Stimulated activated CD4-positive, alpha-beta T cell treated with anti-CD3 and anti-CD28 coated beads, Interleukin-1b, Interleukin-23, amount 100 ng/mL, for 1 hour (primary cell): ENCODE results near the gene L3MBTL4.
"Not testable (repeated sequence)": the region's sequence is repeated elsewhere in the genome, so short reads cannot be mapped to it uniquely, and the experiment has no call there.

Source experiments
- DNase-seq, 2 donors: peaks; one replicate each; pipeline ENCODE4 v3.0.0-alpha.2; 2020; ENCODE audit warnings: low read depth in 2 of 2

The L3MBTL4 gene

DNA sequence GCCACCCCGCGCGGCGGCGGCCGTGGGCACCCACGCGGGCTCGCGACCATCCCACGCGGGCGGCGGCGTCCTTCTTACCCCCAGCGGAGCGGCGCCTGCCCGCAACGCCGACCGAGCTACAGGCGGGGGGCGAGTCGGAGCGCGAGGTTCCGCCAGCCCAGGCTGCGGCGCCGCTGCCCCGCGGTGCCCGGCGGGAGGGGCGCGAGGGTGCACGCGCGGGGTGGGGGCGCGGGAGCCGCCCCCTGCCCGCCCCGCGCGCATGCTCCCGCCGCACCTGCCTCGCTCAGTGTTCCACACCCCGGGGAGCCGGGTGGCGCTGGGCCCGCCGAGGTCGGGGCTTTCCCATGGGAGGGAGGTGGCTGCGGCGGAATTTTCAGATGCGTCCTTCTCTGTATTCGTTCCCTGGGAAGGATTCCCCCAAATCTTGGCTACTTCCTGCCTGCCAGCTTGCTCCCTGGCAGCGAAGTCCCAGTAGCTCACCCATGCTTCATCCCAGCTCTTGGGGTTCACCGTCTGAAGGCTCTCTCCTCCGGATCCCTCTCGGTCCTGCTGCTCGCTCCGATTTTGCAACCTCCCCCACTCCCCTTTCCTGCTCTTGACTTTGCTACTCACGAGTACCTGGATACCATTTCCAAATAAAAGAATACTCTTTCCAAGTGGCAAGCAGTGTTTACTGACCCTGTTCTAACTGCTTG is at the start of gene L3MBTL4:
TSS of gene L3MBTL4 (minus strand) at position 189 of the 695 bp plus-strand sequence. CDS start 103,286 bp downstream, outside the sequence.
- no peak for DNase-seq

DNA sequence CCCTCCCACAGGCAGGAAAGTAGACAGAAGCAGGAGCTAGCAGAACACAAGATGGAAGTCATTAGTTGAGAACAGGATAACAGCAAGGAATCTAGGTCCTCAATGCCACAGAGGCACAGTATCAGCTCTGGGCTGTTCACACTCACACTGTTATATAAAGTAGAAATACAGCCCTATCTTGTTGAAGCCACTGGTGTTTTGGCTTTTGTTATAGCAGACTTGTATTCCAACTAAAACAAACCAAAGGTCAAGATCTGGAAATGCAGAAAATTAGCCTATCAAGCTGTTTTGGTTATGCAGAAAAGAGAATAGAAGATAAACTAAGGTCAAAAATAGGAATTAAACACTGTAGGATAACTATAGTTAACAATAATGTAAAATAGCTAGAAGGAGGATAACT is 37.5 kb upstream of the L3MBTL4 start:
- no peak for DNase-seq

DNA sequence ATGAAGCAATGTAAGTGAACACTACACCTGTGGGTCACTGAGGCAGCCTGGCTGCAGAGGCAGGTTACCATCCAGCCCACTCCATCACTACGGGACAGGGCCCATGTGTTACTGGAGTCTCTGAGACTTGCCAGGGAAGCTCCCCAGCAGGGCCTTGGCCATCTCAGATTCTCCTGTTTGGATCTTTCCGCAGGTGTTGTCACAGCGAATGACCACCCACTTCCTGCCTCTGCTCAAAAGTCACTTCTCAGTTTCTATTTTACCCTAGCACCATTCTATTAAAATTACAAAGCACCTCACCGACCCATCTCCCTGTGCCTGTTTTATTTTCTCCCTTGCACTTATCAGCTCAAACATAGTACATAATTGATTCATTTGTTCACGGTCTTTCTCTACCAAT is 34.5 kb upstream of the L3MBTL4 start:
- DNase-seq: no peak

DNA sequence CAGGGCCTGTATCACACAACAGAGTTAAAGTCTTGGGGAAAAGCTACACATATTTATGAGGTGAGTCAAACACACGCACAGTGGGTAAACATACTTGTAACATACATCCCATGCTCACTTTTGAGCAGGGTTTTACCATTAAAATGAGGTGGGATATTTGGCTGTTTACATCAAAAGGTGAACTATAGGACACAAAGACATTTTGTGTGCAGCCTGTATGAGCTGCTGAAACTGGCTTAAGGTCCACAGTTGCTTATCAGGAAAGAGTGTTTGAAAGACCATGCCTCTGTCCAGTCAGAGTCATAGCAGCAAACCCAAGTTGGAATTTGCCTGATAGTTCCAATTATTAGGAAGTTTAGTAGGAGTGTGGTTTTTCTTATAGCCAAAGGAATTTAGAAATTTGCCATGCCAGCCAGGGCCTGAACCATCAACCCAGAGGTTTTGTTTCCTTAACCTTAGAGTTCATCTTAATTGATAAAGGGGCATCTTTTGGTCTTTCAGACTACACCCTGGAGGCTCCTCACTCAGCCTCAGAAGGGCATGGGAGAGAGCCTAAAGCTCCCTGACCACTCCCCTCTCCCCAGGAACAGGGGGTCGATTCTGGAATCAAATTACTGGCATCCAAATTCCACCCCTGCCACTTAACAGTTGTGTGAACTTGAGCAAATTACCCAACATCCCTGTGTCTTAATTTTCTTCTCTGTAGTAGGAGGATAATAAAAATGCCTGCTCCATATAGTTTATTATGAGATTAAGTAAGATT is 29.9 kb upstream of the L3MBTL4 start:
- no peak for DNase-seq

DNA sequence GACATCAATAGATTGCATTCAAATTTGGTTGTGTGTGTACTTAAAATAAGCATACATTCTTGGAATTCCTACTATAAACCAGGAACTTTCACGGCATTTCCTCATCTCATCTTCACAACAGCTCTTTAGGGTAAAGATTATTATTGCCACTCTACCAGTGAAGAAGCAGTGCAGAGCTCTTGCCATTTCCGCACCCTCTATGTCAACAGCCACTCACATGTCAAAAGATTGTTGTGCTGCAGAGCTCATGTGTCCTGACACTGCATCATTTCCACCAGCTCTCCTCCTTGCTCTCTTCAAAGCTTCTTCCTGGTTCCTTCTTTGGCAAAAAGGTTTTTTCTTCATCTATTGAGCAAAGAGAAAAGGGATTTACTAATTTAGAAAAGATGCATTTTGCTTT is 26.5 kb upstream of the L3MBTL4 start:
- DNase-seq: no peak

DNA sequence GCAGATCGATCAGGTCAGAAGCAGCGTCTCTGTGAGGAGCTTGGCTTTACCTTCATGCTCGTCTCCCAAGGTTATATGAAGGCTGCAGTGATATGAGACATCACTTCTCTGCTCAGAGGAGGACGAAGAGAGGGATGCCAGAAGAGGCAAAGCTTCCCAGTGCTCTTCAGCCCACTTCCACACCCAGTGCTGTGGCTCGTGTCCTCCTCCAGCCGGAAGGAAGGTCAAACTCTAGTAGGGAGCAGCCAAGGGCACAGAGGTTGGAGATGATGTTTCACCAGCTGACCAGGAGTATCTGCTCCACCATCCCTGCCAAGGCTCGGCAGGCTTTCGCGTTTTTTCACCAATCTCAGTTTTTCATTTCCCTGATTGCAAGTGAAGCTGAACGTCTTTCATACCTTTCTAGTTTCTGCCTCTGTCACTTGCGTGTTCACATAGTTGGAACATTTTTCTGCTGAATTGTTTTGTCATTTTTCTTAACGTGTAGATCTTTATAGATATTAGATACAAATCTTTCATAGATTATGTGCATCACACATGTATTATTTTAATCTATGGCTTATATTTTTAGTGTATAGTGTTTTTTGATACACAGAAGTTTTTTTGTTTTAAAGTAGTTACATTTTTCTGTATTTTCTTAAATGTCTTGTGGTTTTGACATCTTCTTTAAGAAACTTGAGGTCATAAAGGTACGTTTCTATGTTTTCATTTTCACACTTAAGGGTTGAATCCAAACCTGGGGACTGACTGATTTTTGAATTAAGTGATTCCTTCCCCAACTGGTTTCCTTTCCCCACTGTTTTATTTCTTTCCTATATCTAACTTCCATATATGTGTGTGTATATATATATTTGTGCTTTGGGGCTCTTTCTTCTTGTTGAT is 23.5 kb upstream of the L3MBTL4 start:
- DNase-seq: no peak

DNA sequence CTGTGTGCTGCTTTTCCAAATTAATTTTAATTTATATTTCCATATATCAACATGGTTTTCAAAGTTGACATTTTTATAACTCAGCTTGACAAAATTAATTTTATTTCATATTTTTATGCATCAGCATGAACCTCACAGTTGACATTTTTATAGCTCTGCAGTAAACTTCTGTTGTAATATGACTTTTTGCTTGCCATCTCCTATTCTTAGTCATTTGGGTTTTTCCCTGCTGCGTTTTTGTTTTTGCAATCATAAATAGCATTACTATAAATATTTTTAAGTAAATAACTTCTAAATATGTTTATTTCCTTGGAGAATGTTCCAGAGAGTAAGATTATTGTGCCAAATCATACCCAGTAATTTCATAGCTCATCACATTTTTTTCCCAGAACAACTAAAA is 21.0 kb upstream of the L3MBTL4 start:
- no peak for DNase-seq

DNA sequence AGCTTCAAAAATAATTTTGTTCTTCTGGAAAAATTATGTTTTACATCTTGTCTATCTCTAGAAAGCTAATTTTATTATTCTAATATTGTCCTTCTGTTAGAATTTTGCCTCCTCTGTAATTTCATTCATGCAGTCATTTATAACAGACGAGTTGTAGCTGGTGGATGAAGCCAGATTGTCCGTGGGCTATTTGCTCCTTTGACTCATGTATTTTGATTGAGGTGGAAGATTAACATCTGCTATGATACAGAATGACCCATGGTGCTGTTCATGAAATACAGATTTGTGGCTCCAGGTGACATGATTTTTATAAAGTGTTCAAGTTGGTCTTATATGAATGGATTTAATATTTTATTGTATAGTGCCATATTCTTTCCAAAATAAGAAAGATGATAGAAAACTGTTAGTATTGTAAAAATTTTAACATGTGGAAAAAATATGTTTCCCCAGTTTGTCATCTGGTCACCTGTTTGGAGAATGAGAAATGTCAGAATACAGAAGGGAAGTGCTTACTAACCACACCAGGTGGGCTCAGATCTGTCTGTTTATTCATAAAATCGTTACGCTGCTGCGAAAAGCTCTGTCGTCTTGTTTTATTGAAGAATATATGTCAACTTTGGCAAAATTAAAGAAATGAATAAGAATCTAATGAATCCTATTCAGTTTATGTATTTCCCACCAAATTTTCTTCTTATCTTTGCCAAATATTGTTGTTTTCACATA is 20.4 kb upstream of the L3MBTL4 start:
- DNase-seq: no peak

DNA sequence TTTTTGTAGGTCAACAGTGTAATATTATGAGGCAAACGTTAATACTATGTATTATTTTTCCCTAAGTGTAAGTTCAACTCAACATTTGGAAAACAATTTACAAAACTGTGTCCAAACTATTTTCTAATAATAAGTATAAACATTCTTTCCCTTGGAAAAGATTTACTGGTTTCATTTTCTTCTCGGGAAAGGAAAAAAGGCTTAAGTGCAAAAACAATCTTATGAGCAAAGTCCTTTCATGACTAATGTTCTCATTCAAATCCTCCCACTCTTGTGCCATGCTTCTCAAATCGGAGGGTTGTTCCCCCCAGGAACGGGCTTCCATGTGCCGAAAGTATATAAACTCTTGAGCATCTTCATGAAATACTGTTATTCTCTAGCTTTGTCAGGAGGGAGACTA is 19.8 kb upstream of the L3MBTL4 start:
- no peak for DNase-seq

DNA sequence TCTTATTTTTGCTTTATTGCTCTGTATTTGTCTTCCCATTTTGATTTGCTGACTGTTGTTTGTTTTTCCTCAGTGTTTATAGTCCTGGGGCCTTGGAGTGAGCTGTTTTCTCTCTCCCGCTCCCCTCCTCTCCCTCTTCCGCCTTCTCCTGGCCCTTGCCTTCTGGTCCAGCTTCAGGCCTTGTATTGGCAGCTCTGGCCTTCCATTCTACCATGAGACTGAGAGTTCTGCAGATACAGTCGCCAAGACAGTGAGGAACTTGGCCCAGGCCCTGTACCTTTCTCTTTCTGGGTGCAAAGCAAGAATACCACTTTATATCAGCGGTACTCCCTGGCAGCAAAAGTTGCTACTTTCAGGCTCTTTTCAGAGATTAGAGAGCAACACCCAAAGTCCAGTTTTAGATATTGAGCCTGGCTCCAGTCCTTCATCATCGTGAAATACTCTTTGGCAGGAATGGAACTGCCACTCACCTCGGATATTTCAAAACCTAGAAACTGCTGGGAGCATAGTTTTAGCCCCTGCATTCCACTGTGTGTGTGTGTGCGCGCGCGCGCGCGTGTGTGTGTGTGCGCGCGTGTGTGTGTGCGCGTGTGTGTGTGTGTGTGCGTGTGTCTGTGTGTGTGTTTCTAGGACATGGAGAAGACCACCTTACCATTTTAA is 17.1 kb upstream of the L3MBTL4 start:
- DNase-seq: no peak

DNA sequence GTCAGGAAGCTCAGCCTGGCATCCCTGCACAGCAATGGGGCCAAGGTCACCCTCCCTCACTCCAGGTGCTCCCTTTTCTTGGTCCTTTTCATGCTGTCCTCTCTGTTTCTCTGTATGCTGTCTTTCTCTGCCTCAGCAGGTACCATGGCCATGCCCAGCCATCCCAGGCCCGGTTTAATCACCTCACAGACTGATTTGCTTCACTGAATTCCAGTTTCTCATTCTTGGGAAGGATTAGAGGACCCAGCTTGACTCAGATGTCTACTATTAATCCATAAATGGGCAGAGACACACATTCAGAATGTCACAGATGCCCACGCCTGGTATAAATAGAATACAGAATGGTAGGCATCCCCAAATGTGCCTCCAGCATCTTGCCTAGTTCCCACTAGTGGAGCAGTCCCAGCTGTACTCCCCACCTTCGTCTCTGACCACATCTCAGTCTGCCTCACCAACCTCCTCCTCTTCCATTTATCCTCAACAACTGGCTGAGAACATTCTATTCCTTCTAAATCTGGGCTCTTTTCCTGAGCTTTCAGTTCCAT is 14.2 kb upstream of the L3MBTL4 start:
- no peak for DNase-seq

DNA sequence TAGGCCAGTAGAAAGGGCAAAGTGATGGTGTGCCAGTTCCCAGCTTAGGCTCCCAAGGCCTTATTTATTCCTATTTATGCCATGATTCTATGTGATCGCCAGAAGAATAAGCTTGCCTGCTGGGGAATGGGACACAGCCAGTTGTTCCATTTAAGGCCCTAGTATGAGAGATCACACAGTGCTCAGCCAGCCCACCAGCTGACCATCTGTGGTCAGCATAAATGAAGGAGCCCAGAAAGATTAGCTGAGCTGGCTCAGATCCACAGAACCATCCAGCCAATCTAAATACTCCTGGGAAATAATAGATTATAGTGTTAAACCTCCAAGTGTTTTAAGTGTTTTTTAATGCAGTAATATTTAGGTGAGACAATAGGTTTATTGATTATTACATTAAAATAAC is 12.6 kb upstream of the L3MBTL4 start:
- no peak for DNase-seq

DNA sequence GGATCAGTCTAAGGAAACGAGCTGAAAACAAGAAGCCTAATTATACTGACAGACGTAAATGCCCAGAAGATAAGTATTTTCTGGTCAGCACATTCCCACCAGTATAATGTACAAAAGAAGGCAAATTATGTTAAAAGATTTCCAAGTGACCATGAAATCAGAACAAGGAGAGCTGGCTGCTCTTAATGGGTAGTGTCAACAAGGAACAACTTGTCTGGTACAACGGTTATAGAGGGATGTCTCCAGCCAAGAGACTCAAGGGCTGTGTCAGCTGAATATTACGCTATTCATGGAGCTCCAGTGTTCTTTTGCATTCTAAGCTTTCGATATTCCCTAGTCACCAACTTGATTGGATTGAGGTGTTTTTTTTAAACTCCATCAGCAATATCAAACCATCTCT is 8.6 kb upstream of the L3MBTL4 start:
- no peak for DNase-seq

DNA sequence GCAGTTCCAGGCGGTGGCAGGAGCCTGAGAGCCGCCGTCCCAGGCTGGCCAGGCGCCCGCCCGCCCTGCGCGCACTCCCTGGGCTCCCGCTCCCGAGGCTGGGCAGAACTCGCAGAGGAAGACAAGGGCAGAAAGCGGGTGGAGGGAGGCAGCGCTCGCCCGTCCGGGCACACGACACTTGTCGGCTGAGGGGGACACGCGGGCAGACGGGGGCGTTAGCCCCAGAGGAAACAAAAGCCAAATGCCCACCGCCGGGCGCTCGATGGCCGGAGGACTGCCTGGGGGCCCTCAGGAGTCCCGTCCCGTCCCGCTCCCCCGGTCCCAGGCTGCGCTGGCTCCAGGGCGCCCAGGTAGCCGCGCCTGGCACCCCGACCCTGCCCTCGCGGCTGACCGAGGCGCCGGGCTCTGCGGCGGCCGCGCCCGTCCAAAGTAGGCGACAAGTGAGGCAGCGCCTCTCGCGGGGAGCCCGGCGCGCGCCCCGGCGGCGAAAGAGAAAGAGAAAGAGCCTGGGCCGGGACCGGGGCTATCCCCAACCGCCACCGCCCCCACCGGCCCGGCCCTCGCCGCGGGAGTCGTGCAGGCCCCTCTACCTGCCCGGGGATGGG is 491 bp downstream of the L3MBTL4 start:
- DNase-seq: no peak

DNA sequence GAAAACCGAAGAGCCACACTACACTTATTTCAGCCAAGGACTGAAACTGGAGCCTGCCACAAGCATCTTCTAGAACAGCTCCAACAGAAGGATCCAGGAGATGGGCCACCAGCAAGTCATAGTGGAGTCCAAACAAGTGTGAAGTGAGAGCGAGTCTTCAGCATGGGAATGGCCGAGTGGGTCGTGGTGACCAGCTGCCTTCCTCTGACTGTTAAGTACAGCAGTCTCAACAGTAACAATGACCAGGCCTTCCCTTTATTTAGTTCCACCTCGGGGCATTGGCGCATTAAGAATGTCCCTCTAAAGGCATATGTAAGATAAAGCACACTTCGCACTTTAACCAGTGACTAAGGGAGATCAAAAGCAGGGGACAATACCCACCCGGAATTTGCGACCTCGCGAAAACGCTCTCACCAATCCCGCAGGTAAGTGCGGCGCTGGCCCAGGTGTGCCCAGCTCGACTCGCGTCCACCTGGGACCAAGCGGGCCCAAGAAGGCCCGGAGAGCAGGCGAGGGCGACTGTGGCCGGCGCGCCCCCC is 1.1 kb downstream of the L3MBTL4 start:
- DNase-seq: no peak

DNA sequence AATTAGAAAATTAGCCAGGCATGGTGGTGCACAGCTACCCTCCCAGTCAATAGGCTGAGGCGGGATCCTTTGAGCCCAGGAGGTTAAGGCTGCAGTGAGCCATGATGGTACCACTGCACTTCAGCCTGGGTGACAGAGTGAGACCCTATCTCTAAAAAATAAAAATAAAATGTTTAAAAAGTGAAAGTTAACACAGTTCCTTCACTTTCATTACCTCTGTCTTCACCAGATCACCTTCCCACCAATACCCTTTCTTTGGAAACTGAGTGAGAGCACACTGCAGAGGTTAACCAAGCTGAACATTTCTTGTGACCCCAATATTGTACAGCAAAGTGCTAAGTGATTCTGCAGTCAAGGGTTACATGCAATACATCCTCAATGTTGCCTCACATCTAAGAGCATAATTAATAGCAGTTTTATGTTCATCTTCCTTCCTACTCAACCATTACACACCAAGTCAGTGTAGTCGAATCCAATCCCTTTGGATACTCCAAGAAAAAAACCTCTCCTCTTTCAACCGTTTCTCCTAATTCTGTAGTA is 1.7 kb downstream of the L3MBTL4 start:
- DNase-seq: no peak

DNA sequence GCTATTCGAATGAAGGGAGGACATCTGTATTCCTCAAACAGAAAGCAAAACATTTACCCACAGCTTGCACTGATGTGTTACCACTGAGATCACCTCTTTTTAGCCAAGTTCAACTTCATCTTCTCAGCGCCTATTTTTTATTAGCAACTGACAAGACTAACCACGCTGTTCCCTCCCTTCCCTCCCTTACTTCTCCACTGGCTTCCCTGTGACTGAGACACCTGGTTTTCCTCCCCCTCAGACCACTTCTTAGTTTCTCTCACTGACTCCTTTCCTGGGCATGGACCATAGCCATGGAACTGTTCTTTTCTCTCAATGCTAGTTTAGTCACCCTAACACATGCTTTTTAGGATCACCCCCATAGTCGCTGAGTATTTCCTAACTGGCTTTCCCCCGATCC is 3.3 kb downstream of the L3MBTL4 start:
- DNase-seq: no peak

DNA sequence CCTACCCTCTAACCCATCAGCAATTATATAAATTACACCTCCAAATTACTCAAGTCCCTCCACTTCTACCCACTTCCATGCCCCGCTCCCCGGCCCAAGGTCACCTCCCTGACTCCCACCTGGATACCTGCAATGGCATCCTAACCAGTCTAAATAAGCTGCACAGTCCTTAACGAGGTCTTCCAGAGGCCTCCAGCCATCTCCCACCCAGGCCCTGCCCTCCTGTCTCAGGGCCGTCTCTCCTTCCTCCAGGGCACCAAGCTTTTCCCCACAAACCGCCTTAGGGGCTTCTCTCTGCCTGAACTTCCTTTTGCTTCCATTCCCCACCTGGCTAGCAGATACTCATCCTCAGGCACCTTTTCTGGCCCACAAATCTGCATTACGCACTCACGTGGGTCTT is 4.8 kb downstream of the L3MBTL4 start:
- no peak for DNase-seq

DNA sequence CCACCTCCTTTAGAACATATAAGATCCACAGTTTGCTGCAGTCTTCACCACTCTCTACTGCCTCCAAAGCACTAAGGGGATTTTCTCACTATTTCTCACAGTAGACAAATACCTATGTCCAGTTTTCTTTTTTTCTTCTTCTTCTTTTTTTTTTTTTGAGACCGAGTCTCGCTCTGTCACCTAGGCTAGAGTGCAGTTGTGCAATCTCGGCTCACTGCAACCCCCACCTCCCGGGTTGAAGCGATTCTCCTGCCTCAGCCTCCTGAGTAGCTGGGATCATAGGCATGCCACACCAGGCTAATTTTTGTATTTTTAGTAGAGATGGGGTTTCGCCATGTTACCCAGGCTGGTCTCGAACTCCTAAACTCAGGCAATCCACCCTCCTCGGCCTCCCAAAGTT is 6.2 kb downstream of the L3MBTL4 start:
- not testable (repeated sequence) for DNase-seq

DNA sequence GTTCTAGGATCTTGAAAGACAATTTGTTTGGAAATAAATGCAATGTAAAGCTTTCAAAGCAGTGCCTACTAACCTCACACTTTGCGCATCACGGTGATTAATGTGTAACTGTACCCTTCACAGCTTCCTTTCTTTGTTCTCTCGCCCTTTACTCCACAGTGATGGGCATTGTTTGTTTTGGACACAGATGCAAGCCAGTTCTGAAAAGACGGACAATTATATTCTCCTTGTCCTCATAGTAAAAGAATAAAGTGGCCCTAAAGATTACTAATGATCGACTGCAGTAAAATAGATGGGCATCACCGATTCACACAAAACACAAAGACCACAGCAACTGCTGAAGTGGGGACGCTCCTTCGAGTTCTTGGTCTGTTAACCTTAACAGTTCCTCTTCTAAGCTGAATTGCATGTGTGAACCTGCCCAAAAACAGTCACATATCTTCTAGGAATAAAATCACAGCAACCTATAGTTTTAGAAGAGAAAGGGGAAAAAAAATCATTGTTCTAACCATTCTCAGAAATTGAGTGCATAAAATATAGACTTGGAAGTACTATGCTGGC is 7.7 kb downstream of the L3MBTL4 start:
- DNase-seq: no peak
